Endodermal cell (in vitro differentiated cells): ENCODE measurements around the gene OR6A2. TPM values are rescaled to one million over a fixed set of nuclear protein-coding genes. Genes with fewer than 3 reads are reported as not detected.

ENCODE experiments used
- DNase-seq: peaks from one replicate; pipeline ENCODE4 v3.0.0-alpha.2; 2017
- H3K27ac ChIP-seq: 2 replicates; pipeline ENCODE4 v1.5.1; 2013; ENCODE audit warnings: mild to moderate bottlenecking, low read depth, low read length, moderate library complexity
- H3K27me3 ChIP-seq: 2 replicates; pipeline ENCODE4 v1.6.1; 2013; ENCODE audit warnings: mild to moderate bottlenecking, low read length, moderate library complexity; ENCODE audit not compliant: insufficient read depth, control insufficient read depth, poor library complexity, severe bottlenecking
- H3K36me3 ChIP-seq: 2 replicates; pipeline ENCODE4 v1.7.0; 2013; ENCODE audit warnings: mild to moderate bottlenecking, low read length, moderate library complexity; ENCODE audit not compliant: control insufficient read depth, insufficient read depth
- H3K4me1 ChIP-seq: one replicate; pipeline ENCODE4 v1.7.0; 2013; ENCODE audit warnings: low read length; ENCODE audit not compliant: control insufficient read depth, insufficient read depth
- H3K4me3 ChIP-seq: 2 replicates; pipeline ENCODE4 v1.5.1; 2013; ENCODE audit warnings: mild to moderate bottlenecking, low read length, moderate library complexity
- H3K9ac ChIP-seq: 2 replicates; pipeline ENCODE4 v1.6.1; 2013; ENCODE audit warnings: mild to moderate bottlenecking, low read length, moderate library complexity; ENCODE audit not compliant: poor library complexity, severe bottlenecking; ENCODE audit errors: extremely low read depth
- H3K9me3 ChIP-seq: 2 replicates; pipeline ENCODE4 v1.6.1; 2013; ENCODE audit warnings: mild to moderate bottlenecking, low read length, moderate library complexity; ENCODE audit not compliant: control insufficient read depth
- H3K27ac Mint-ChIP-seq: 2 replicates; pipeline ENCODE4 v1.8.0; 2020; ENCODE audit warnings: mixed read lengths
- H3K27me3 Mint-ChIP-seq: 2 replicates; pipeline ENCODE4 v1.8.0; 2021; ENCODE audit warnings: mild to moderate bottlenecking, mixed read lengths; ENCODE audit not compliant: insufficient read depth
- H3K36me3 Mint-ChIP-seq: 2 replicates; pipeline ENCODE4 v1.8.0; 2020; ENCODE audit warnings: low read depth, mixed read lengths
- H3K4me1 Mint-ChIP-seq: 2 replicates; pipeline ENCODE4 v1.8.0; 2020; ENCODE audit warnings: mixed read lengths
- H3K4me3 Mint-ChIP-seq: 2 replicates; pipeline ENCODE4 v1.8.0; 2020; ENCODE audit warnings: mild to moderate bottlenecking, moderate library complexity, mixed read lengths
- H3K9me3 Mint-ChIP-seq: 2 replicates; pipeline ENCODE4 v1.8.0; 2020; ENCODE audit warnings: mild to moderate bottlenecking, mixed read lengths
- CTCF ChIP-seq: fragments of 200-600 bp; sonication (generic); conservative IDR thresholded peaks from 2 replicates; pipeline ENCODE4 v1.5.0; 2021; ENCODE audit warnings: antibody characterized with exemption, mild to moderate bottlenecking
- WGBS, 2 experiments: methylation state at CpG; one replicate each; pipeline versions ENCODE4 v1.1.5 to v1.1.7; 2013; ENCODE audit warnings: missing lambda C conversion rate in 2 of 2, mixed read lengths in 1 of 2; ENCODE audit not compliant: insufficient coverage in 1 of 2, insufficient read length in 1 of 2; 5-methylcytosine and 5-hydroxymethylcytosine counted together
- total RNA-seq, 2 donors: library from RNA; stranded (reverse); fragmentation: NEBNext Ultra II Directional in 1 of 2; extraction: Animal tissue kit (Norgen Biotek cat#: 25700) in 1 of 2; gene quantifications; 2 replicates in 1 of 2; 3 replicates in 1 of 2; pipeline ENCODE4 v1.2.1, GENCODE V29; 2021

OR6A2 gene
- total RNA-seq, 2 donors from 2014 or later, result 0.09 to 0.51 TPM

GRCh38 chr11:6843670-6844069 lies 44.2 kb upstream of the OR6A2 start:
- 73 to 85% methylated on average over 2 of the region's 2 CpGs for WGBS, 2 experiments
- H3K4me3 Mint-ChIP-seq, result no peak overlapping the region
- Histone ChIP-seq H3K9me3 (no peaks in the 10 kb centered on the region), H3K36me3 (no peaks in the 10 kb centered on the region), H3K9ac (no peak overlapping the region), H3K27ac (no peak overlapping the region), H3K4me3 (no peak overlapping the region), H3K27me3 (no peaks in the 10 kb centered on the region), H3K4me1 (no peaks in the 10 kb centered on the region)
- H3K4me1 Mint-ChIP-seq, result peaks cover 13% of the 10 kb centered on the region
- no peaks in the 10 kb centered on the region for H3K27me3 Mint-ChIP-seq
- H3K9me3 Mint-ChIP-seq, result peaks cover 6% of the 10 kb centered on the region
- no peaks in the 10 kb centered on the region for H3K36me3 Mint-ChIP-seq
- no peak for DNase-seq
- TF ChIP-seq CTCF, result no peak
- H3K27ac Mint-ChIP-seq, result no peak overlapping the region

GRCh38 chr11:6841694-6842093 lies 42.2 kb upstream of the OR6A2 start:
- H3K4me3 ChIP-seq, result no peak overlapping the region
- H3K27ac ChIP-seq, result no peak overlapping the region
- Mint-ChIP-seq H3K27me3 (no peaks in the 10 kb centered on the region), H3K36me3 (no peaks in the 10 kb centered on the region), H3K4me1 (peaks cover 7% of the 10 kb centered on the region), H3K4me3 (no peak overlapping the region), H3K27ac (no peak overlapping the region), H3K9me3 (peaks cover 6% of the 10 kb centered on the region)
- TF ChIP-seq CTCF, result no peak
- no peak overlapping the region for H3K9ac ChIP-seq
- H3K4me1 ChIP-seq, result no peaks in the 10 kb centered on the region
- H3K27me3 ChIP-seq, result no peaks in the 10 kb centered on the region
- no peaks in the 10 kb centered on the region for H3K9me3 ChIP-seq
- H3K36me3 ChIP-seq, result no peaks in the 10 kb centered on the region
- no peak for DNase-seq

- no peaks in the 10 kb centered on the region for H3K9me3 ChIP-seq
- H3K9me3 Mint-ChIP-seq, result no peaks in the 10 kb centered on the region
- no peaks in the 10 kb centered on the region for H3K36me3 Mint-ChIP-seq
- no peak overlapping the region for H3K4me3 Mint-ChIP-seq
- H3K27ac ChIP-seq, result no peak overlapping the region
- H3K4me1 ChIP-seq, result no peaks in the 10 kb centered on the region
- H3K9ac ChIP-seq, result no peak overlapping the region
- H3K4me3 ChIP-seq, result no peak overlapping the region
- H3K36me3 ChIP-seq, result no peaks in the 10 kb centered on the region
- H3K4me1 Mint-ChIP-seq, result no peaks in the 10 kb centered on the region
- H3K27ac Mint-ChIP-seq, result no peak overlapping the region
- no peak for TF ChIP-seq CTCF
- DNase-seq, result no peak
- 100% methylated on average over 1 of the region's 1 CpG; no CpG with 5 or more reads in 1 of the 2 experiments for WGBS, 2 experiments
- H3K27me3 ChIP-seq, result no peaks in the 10 kb centered on the region
- no peaks in the 10 kb centered on the region for H3K27me3 Mint-ChIP-seq
Observed at GRCh38 chr11:6834021-6834420, 34.5 kb upstream of the OR6A2 start.
